Glomerular endothelial cell (primary cell): ENCODE results near the gene SLC9A3. TPM values are rescaled to one million over a fixed set of nuclear protein-coding genes. Genes with fewer than 3 reads are reported as not detected.

ENCODE experiments used
- DNase-seq: peaks from one replicate; pipeline ENCODE4 v3.0.0-alpha.2; 2011; ENCODE audit warnings: low read depth, low spot score; ENCODE audit errors: extremely low read depth
- total RNA-seq: library from RNA; depleted of rRNA; stranded (reverse); fragments of >200 nt; gene quantifications from 2 replicates; pipeline ENCODE4 v1.2.3, GENCODE V29; 2015

The SLC9A3 gene
- total RNA-seq, 1 donor from 2014 or later, result 2.2 TPM

DNA sequence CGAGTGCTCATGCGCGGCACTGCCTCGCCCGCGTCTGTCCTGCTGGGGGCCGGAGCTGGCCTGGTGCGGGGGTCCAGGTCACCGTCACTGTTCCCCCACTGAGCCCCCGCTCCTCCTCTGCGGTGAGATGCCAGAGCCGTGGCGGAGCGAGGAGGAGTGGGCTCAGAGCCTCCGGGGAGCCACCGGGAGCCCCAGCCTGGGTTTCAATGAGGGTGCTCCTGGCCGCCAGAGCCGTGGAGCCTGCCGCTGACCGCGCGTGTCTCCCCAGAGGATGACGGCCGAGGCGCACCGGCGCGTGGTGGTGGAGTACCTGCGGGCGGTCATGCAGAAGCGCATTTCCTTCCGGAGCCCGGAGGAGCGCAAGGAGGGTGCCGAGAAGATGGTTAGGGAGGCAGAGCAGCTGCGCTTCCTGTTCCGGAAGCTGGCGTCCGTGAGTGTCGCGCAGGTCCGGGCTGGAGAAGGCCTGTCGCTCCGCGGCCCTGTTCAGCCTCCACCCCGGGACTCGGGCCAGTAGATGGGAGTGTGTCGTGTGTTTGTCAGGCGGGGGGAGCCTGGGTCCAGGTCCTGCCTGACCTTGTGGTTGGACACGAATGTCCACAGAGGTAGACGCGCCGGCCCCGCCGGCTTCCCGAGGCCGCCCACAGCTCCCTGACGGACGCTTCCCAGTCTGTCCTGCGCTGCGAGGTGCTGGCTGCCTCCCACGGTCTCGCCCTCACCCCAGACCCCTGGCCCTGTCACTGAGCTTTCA, 59.2 kb downstream of the SLC9A3 start:
- DNase-seq, result no peak

DNA sequence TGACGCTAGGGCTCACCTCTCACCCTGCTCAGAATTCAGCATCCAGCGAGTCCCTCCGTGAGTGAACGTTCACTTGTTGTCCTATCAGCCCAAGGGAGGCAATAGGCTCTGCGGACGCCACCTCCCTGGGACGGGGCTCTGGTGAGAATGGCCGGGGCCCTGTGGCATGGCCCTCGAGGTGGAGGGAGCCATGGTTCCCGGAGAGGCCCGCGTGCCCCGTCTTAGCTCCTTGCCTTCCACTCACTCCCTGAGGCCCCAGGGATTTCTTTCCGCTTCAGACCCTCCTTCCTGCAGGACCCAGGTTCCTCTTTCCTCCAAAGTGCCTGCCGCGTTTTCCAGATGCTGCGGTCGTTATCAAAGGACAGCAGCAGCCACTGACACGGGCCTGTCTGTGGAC, 59.8 kb downstream of the SLC9A3 start:
- no peak for DNase-seq

GRCh38 chr5:463952-464351, 60.3 kb downstream of the SLC9A3 start:
- no peak for DNase-seq

DNA sequence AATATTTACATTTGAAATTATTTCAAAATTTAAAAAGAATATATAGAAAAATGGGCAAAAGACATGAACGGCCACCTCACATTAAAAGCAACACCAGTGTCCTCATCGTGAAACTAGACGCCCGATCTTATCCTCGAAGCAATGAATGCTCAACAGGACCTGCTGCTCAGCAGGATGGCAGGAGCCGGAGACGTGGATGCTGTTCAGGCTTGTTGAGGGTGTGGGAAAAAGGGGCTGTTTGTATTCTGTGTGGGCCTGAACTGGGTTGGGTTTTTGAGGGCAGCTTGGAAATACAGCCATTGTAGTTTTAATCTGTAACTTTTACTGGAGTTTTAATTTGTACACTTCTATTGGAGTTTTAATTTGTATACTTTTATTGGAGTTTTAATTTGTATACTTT, 60.9 kb downstream of the SLC9A3 start:
- DNase-seq, result no peak

DNA sequence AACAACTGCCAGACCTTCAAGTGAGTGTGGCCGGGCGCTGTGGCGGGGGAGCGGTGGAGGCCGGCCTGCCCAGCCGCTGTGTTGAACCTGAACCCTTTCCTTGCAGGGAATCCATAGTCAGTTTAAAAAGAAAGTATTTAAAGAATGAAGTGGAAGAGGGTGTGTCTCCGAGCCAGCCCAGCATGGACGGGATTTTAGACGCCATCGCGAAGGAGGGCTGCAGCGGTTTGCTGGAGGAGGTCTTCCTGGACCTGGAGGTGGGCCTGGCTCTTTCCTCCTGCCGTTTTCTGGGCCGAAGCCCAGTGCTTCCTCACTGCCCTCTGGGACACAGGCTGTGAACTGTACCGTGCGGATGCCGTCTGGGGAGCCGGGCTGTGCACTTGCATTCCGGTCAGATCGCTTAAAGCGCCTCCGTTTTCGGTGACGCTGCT, 62.2 kb downstream of the SLC9A3 start:
- DNase-seq, result no peak

GRCh38 chr5:460273-460625, 64.0 kb downstream of the SLC9A3 start:
- no peak for DNase-seq

GRCh38 chr5:459562-460272, 64.5 kb downstream of the SLC9A3 start:
- no peak for DNase-seq

- DNase-seq, result no peak
Measured at GRCh38 chr5:458547-459353, 65.5 kb downstream of the SLC9A3 start.

GRCh38 chr5:457195-457961, 66.9 kb downstream of the SLC9A3 start:
- DNase-seq, result no peak

GRCh38 chr5:456351-457194, 67.7 kb downstream of the SLC9A3 start:
- no peak for DNase-seq

GRCh38 chr5:455806-456205, 68.4 kb downstream of the SLC9A3 start:
- no peak for DNase-seq

DNA sequence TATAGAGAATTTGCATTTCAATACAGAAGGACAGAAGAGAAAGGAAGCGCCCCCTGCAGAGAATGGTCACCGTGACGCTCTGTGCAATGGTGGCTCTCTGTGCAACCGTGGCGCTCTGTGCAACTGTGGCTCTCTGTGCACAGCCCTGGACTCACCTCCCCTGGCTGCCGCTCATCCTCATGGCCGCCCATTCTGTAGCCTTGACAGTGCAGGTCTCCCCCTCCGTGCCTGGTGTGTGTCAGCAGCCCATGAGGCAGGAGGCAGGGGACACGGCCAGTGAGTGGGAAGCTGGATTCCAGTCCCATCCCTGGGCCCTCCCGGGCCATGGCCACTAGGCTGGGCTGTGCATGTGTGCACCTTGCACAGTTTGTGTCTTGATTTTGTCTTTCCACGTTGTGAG, 69.3 kb downstream of the SLC9A3 start:
- no peak for DNase-seq

DNA sequence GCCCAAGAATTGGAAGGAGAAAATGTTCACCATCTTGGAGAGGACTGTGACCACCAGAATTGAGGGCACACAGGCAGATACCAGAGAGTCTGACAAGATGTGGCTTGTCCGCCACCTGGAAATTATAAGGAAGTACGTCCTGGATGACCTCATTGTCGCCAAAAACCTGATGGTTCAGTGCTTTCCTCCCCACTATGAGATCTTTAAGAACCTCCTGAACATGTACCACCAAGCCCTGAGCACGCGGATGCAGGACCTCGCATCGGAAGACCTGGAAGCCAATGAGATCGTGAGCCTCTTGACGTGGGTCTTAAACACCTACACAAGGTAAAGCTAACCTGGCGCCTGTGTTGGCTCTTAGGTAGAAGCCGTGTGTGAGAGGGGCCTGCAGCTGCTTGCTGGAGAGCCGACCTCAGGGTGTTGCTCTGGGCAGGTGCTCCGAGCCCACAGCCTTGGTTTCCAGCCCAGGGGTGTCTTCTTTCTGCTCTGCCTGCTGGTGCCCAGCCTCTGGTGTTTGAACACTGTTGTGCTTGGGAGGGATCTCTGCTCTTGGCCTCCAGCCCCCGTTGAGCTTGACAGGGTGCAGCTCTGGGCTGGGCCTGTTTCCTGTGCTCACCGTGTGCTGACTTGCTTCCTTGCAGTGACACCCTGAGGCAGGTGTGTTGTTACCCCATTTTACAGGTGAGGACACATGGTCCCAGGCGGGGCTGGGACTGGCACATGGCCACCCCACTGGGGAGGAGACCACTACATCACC, 70.3 kb downstream of the SLC9A3 start:
- DNase-seq, result no peak

- DNase-seq, result no peak
Measured at GRCh38 chr5:452978-453710, 71.1 kb downstream of the SLC9A3 start.

GRCh38 chr5:451587-452458, 72.4 kb downstream of the SLC9A3 start:
- DNase-seq, result no peak

DNA sequence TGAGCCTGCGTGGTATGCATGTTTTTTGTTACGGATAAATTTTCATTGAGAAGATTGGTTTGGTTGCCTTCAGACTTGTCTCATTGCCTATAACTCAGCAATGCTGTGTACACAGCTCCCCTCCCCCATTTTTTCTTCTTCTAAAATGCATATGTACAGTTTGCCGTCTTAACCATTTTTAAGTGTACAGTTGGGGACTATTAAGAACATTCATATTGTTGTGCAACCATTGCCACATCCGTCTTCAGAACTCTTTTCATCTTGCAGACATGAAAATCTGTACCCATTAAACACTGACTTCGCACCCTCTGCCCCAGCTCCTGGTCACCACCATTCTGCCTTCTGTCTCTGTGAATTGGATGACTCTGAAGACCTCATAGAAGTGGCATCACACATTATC, 75.1 kb downstream of the SLC9A3 start:
- DNase-seq, result no peak

DNA sequence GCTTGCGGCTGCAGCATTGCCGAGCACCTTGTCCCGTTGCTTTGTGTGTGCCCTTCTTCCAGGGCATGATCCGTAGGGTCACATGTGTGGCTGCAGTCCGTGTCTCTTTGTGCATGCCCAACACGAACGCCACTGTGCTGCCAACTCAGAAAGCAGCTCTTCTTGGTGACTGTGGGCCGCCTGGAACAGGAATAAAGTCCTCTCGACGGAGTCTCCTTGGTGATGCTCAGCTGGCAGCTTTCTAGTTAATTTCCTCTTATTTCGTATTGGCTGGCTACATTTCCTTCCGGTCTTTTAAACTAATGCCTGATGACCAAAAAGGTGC, 75.5 kb downstream of the SLC9A3 start:
- no peak for DNase-seq
